H9 (cell line): ENCODE measurements around the gene TMEM198. TPM values are rescaled to one million over a fixed set of nuclear protein-coding genes. Genes with fewer than 3 reads are reported as not detected.

Source experiments
- DNase-seq: peaks from one replicate; pipeline ENCODE4 v3.0.0-alpha.2; 2017
- H2AFZ ChIP-seq: one replicate; pipeline ENCODE4 v1.6.1; 2013; ENCODE audit warnings: mild to moderate bottlenecking, low read length, control low read depth, moderate library complexity
- H2AK5ac ChIP-seq: 2 replicates; pipeline ENCODE4 v1.6.1; 2013; ENCODE audit warnings: low read length, control low read depth, mixed read lengths; ENCODE audit not compliant: insufficient read length
- H2BK120ac ChIP-seq: one replicate; pipeline ENCODE4 v1.6.1; 2013; ENCODE audit warnings: low read depth, mild to moderate bottlenecking, low read length, control low read depth, inconsistent platforms; ENCODE audit not compliant: poor library complexity, severe bottlenecking
- H2BK12ac ChIP-seq: 2 replicates; pipeline ENCODE4 v1.6.1; 2013; ENCODE audit warnings: low read length, control low read depth, mixed read lengths, low read depth; ENCODE audit not compliant: insufficient read length
- H2BK15ac ChIP-seq: 2 replicates; pipeline ENCODE4 v1.6.1; 2013; ENCODE audit warnings: low read depth, low read length, control low read depth
- H2BK20ac ChIP-seq: one replicate; pipeline ENCODE4 v1.6.1; 2013; ENCODE audit warnings: low read depth, mild to moderate bottlenecking, low read length, control low read depth, inconsistent platforms; ENCODE audit not compliant: poor library complexity, severe bottlenecking
- H2BK5ac ChIP-seq: 2 replicates; pipeline ENCODE4 v1.6.1; 2013; ENCODE audit warnings: low read length, control low read depth, mixed read lengths; ENCODE audit not compliant: insufficient read length
- H3K14ac ChIP-seq: 2 replicates; pipeline ENCODE4 v1.6.1; 2013; ENCODE audit warnings: low read length, control low read depth; ENCODE audit not compliant: insufficient read depth
- H3K18ac ChIP-seq: 2 replicates; pipeline ENCODE4 v1.6.1; 2013; ENCODE audit warnings: low read depth, mild to moderate bottlenecking, mixed read lengths, low read length, control low read depth; ENCODE audit not compliant: insufficient read length
- H3K23ac ChIP-seq: 2 replicates; pipeline ENCODE4 v1.6.1; 2013; ENCODE audit warnings: low read length, control low read depth, mixed read lengths, low read depth; ENCODE audit not compliant: insufficient read length
- H3K23me2 ChIP-seq: 2 replicates; pipeline ENCODE4 v1.6.1; 2013; ENCODE audit warnings: low read depth, mild to moderate bottlenecking, mixed read lengths, low read length, control low read depth; ENCODE audit not compliant: insufficient read length, poor library complexity, severe bottlenecking
- H3K27ac ChIP-seq: 2 replicates; pipeline ENCODE4 v1.5.1; 2013; ENCODE audit warnings: low read length, control low read depth, mixed read lengths, low read depth; ENCODE audit not compliant: insufficient read length
- H3K27me3 ChIP-seq: 2 replicates; pipeline ENCODE4 v1.6.1; 2013; ENCODE audit warnings: low read length, control low read depth, inconsistent platforms; ENCODE audit not compliant: insufficient read depth
- H3K4ac ChIP-seq: 2 replicates; pipeline ENCODE4 v1.6.1; 2013; ENCODE audit warnings: low read depth, mild to moderate bottlenecking, control low read depth, inconsistent platforms, low read length, moderate library complexity
- H3K4me1 ChIP-seq: 2 replicates; pipeline ENCODE4 v1.6.1; 2013; ENCODE audit warnings: low read length, control low read depth, inconsistent platforms; ENCODE audit not compliant: insufficient read depth
- H3K4me2 ChIP-seq: 2 replicates; pipeline ENCODE4 v1.6.1; 2013; ENCODE audit warnings: low read length, control low read depth, mixed read lengths; ENCODE audit not compliant: insufficient read length, insufficient read depth
- H3K56ac ChIP-seq: 2 replicates; pipeline ENCODE4 v1.6.1; 2013; ENCODE audit warnings: low read depth, mild to moderate bottlenecking, mixed read lengths, low read length, control low read depth; ENCODE audit not compliant: insufficient read length
- H3K79me1 ChIP-seq: 2 replicates; pipeline ENCODE4 v1.6.1; 2013; ENCODE audit warnings: low read depth, mild to moderate bottlenecking, moderate library complexity, low read length, control low read depth, inconsistent platforms; ENCODE audit not compliant: insufficient read depth, poor library complexity, severe bottlenecking
- H3K79me2 ChIP-seq: 2 replicates; pipeline ENCODE4 v1.6.1; 2013; ENCODE audit warnings: low read length, control low read depth, inconsistent platforms; ENCODE audit not compliant: insufficient read depth
- H3K9ac ChIP-seq: 2 replicates; pipeline ENCODE4 v1.6.1; 2013; ENCODE audit warnings: low read length, control low read depth, mixed read lengths; ENCODE audit not compliant: insufficient read length; ENCODE audit errors: extremely low read depth
- H3K9me3 ChIP-seq: one replicate; pipeline ENCODE4 v1.6.1; 2013; ENCODE audit warnings: low read depth, low read length, inconsistent platforms; ENCODE audit not compliant: control insufficient read depth
- H3T11ph ChIP-seq: one replicate; pipeline ENCODE4 v1.6.1; 2013; ENCODE audit warnings: mild to moderate bottlenecking, low read length, control low read depth, inconsistent platforms
- H4K20me1 ChIP-seq: one replicate; pipeline ENCODE4 v1.6.1; 2013; ENCODE audit not compliant: control insufficient read depth, insufficient read length, insufficient read depth
- H4K5ac ChIP-seq: 2 replicates; pipeline ENCODE4 v1.6.1; 2013; ENCODE audit warnings: low read depth, mild to moderate bottlenecking, mixed read lengths, low read length, control low read depth; ENCODE audit not compliant: insufficient read length
- H4K8ac ChIP-seq: replicated peaks from 2 replicates; pipeline ENCODE4 v1.6.1; 2013; ENCODE audit warnings: low read length, control low read depth, mixed read lengths, low read depth; ENCODE audit not compliant: insufficient read length
- H4K91ac ChIP-seq: 2 replicates; pipeline ENCODE4 v1.6.1; 2013; ENCODE audit warnings: low read depth, mild to moderate bottlenecking, moderate library complexity, mixed read lengths, low read length, control low read depth; ENCODE audit not compliant: insufficient read length
- H3K27ac Mint-ChIP-seq, 3 experiments: 2 replicates in 2 of 3; 3 replicates in 1 of 3; pipeline ENCODE4 v1.8.0; 2020 to 2021; ENCODE audit warnings: mixed read lengths in 3 of 3, mild to moderate bottlenecking in 1 of 3, moderate library complexity in 1 of 3
- H3K27me3 Mint-ChIP-seq: 2 replicates; pipeline ENCODE4 v1.8.0; 2021; ENCODE audit warnings: low read depth, mild to moderate bottlenecking, moderate library complexity, mixed read lengths
- H3K36me3 Mint-ChIP-seq, 3 experiments: 2 replicates in 2 of 3; 3 replicates in 1 of 3; pipeline ENCODE4 v1.8.0; 2020 to 2021; ENCODE audit warnings: low read depth in 3 of 3, mixed read lengths in 3 of 3; ENCODE audit not compliant: insufficient read depth in 1 of 3
- H3K4me1 Mint-ChIP-seq, 2 experiments: 2 replicates each; pipeline ENCODE4 v1.8.0; 2020; ENCODE audit warnings: mixed read lengths in 2 of 2
- H3K4me3 Mint-ChIP-seq, 2 experiments: 2 replicates in 1 of 2; 3 replicates in 1 of 2; pipeline ENCODE4 v1.8.0; 2020 to 2021; ENCODE audit warnings: mild to moderate bottlenecking in 2 of 2, mixed read lengths in 2 of 2, moderate library complexity in 1 of 2
- H3K9me3 Mint-ChIP-seq, 2 experiments: 2 replicates in 1 of 2; 3 replicates in 1 of 2; pipeline ENCODE4 v1.8.0; 2020; ENCODE audit warnings: mild to moderate bottlenecking in 2 of 2, mixed read lengths in 2 of 2, moderate library complexity in 1 of 2
- CTCF ChIP-seq: fragments of 200-600 bp; sonication (generic); conservative IDR thresholded peaks from 3 replicates; pipeline ENCODE4 v1.8.0; 2021; ENCODE audit warnings: antibody characterized with exemption, mild to moderate bottlenecking
- total RNA-seq: library from RNA; stranded (reverse); gene quantifications from 2 replicates; pipeline ENCODE4 v1.2.1, GENCODE V29; 2021

Gene TMEM198
- total RNA-seq, 1 experiment from 2014 or later = 7.7 TPM

GRCh38 chr2:219502618-219503017, 41.2 kb upstream of the TMEM198 start:
- no peak for DNase-seq
- Mint-ChIP-seq H3K36me3 (peaks cover 16 to 19% (median 17%) of the 10 kb centered on the region in 3 experiments), H3K27ac (no peak overlapping the region; a peak in 1 of 7 replicates), H3K4me3 (no peak overlapping the region), H3K9me3 (no peaks in the 10 kb centered on the region), H3K4me1 (peaks cover 50 to 52% of the 10 kb centered on the region in 2 experiments), H3K27me3 (peaks cover 5% of the 10 kb centered on the region)
- Histone ChIP-seq H2AK5ac (no peak overlapping the region), H3K56ac (no peak overlapping the region), H3K79me2 (no peaks in the 10 kb centered on the region), H3T11ph (no peak overlapping the region), H3K27me3 (no peaks in the 10 kb centered on the region; the same call in 1 of the 2 replicates), H3K9ac (no peak overlapping the region), H2BK12ac (no peak overlapping the region), H2AFZ (no peak overlapping the region), H3K18ac (no peak overlapping the region), H3K79me1 (no peaks in the 10 kb centered on the region), H4K91ac (no peak overlapping the region), H4K20me1 (peaks cover 5% of the 10 kb centered on the region), H4K5ac (no peak overlapping the region), H4K8ac (no peak overlapping the region), H3K4ac (no peak overlapping the region), H2BK20ac (no peak overlapping the region), H2BK5ac (no peak overlapping the region), H2BK15ac (no peak overlapping the region), H3K14ac (no peak overlapping the region), H3K4me2 (no peak overlapping the region), H3K23ac (no peak overlapping the region), H3K27ac (no peak overlapping the region), H2BK120ac (no peak overlapping the region), H3K23me2 (peaks cover 13% of the 10 kb centered on the region), H3K4me1 (peaks cover 17% of the 10 kb centered on the region; the same call in 1 of the 2 replicates), H3K9me3 (no peaks in the 10 kb centered on the region)
- TF ChIP-seq CTCF = no peak
